IPS DF 4.7 (cell line): ENCODE data around the gene LDLRAD4.
"Not testable (repeated sequence)": the region's sequence is repeated elsewhere in the genome, so short reads cannot be mapped to it uniquely, and the experiment has no call there.

Experiments
- DNase-seq: peaks from one replicate; pipeline ENCODE4 v3.0.0-alpha.2; 2013; ENCODE audit warnings: low spot score; ENCODE audit errors: extremely low read depth

Gene LDLRAD4

GRCh38 chr18:13582178-13582670 lies 363.7 kb downstream of the LDLRAD4 start:
- DNase-seq: no peak

- no peak for DNase-seq
Measured at GRCh38 chr18:13583576-13584550, 365.3 kb downstream of the LDLRAD4 start.

GRCh38 chr18:13584825-13585224 lies 366.3 kb downstream of the LDLRAD4 start:
- DNase-seq: no peak

GRCh38 chr18:13585379-13586153 lies 367.0 kb downstream of the LDLRAD4 start:
- DNase-seq: no peak

GRCh38 chr18:13587001-13587400 lies 368.4 kb downstream of the LDLRAD4 start:
- no peak for DNase-seq

GRCh38 chr18:13587477-13587876 lies 368.9 kb downstream of the LDLRAD4 start:
- DNase-seq: no peak

GRCh38 chr18:13587937-13588336 lies 369.4 kb downstream of the LDLRAD4 start:
- DNase-seq: no peak

GRCh38 chr18:13589316-13589715 lies 370.8 kb downstream of the LDLRAD4 start:
- DNase-seq: no peak

GRCh38 chr18:13589943-13590342 lies 371.4 kb downstream of the LDLRAD4 start:
- DNase-seq: no peak

GRCh38 chr18:13592246-13592645 lies 373.7 kb downstream of the LDLRAD4 start:
- DNase-seq: no peak

GRCh38 chr18:13594551-13594950 lies 376.0 kb downstream of the LDLRAD4 start:
- DNase-seq: no peak

GRCh38 chr18:13597068-13597467 lies 378.5 kb downstream of the LDLRAD4 start:
- no peak for DNase-seq

- DNase-seq: no peak
Measured at GRCh38 chr18:13598591-13598990, 380.0 kb downstream of the LDLRAD4 start.

GRCh38 chr18:13599031-13599430 lies 380.5 kb downstream of the LDLRAD4 start:
- no peak for DNase-seq

GRCh38 chr18:13603304-13604019 lies 384.9 kb downstream of the LDLRAD4 start:
- no peak for DNase-seq

- DNase-seq: no peak
Measured at GRCh38 chr18:13604786-13605185, 386.2 kb downstream of the LDLRAD4 start.

- DNase-seq: no peak
Measured at GRCh38 chr18:13605477-13605876, 386.9 kb downstream of the LDLRAD4 start.

GRCh38 chr18:13605901-13606300 lies 387.3 kb downstream of the LDLRAD4 start:
- no peak for DNase-seq

GRCh38 chr18:13606604-13607254 lies 388.2 kb downstream of the LDLRAD4 start:
- DNase-seq: no peak

- DNase-seq: not testable (repeated sequence)
Measured at GRCh38 chr18:13608024-13608562, 389.5 kb downstream of the LDLRAD4 start.
